MG63 (cell line): Measurements from ENCODE around the gene GPX4. TPM values are rescaled to one million over a fixed set of nuclear protein-coding genes. Genes with fewer than 3 reads are reported as not detected.

ENCODE experiments used
- DNase-seq: peaks from one replicate; pipeline ENCODE4 v3.0.0-alpha.2; 2020
- H3K27me3 ChIP-seq: fragments of 250-450 bp; sonication (Bioruptor Pico); 2 replicates; pipeline ENCODE4 v1.5.1; 2020; ENCODE audit warnings: mild to moderate bottlenecking, moderate library complexity
- H3K36me3 ChIP-seq: fragments of 250-450 bp; sonication (Bioruptor Pico); 2 replicates; pipeline ENCODE4 v1.5.1; 2020; ENCODE audit warnings: mild to moderate bottlenecking, moderate library complexity
- H3K4me3 ChIP-seq: fragments of 250-450 bp; sonication (Bioruptor Pico); 2 replicates; pipeline ENCODE4 v1.5.1; 2020; ENCODE audit warnings: mild to moderate bottlenecking, moderate library complexity
- H3K9me3 ChIP-seq: fragments of 250-450 bp; sonication (Bioruptor Pico); 2 replicates; pipeline ENCODE4 v1.5.1; 2020; ENCODE audit warnings: mild to moderate bottlenecking, moderate library complexity
- total RNA-seq: library from RNA; depleted of rRNA; stranded (reverse); fragments of >200 nt; shearing (Covaris generic); gene quantifications from 2 replicates; pipeline ENCODE4 v1.2.3, GENCODE V29; 2014; ENCODE audit warnings: low replicate concordance; rRNA removed

Gene GPX4, protein sequence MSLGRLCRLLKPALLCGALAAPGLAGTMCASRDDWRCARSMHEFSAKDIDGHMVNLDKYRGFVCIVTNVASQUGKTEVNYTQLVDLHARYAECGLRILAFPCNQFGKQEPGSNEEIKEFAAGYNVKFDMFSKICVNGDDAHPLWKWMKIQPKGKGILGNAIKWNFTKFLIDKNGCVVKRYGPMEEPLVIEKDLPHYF
- total RNA-seq: 293 and 320 TPM in 2 replicates

- Histone ChIP-seq H3K27me3 (no peaks in the 10 kb centered on the region), H3K9me3 (peaks cover 1% of the 10 kb centered on the region; the same call in 1 of the 2 replicates), H3K36me3 (peaks cover 4% of the 10 kb centered on the region), H3K4me3 (peak within 1 kb of the TSS; percentile 62)
- peak; percentile 94 for DNase-seq
These were observed at the start of gene GPX4 for GRCh38 chr19:1103708-1104310. Gene GPX4 (plus strand): TSS chr19:1103994. CDS start chr19:1104044, 50 bp downstream.

- Histone ChIP-seq H3K9me3 (no peaks in the 10 kb centered on the region), H3K27me3 (no peaks in the 10 kb centered on the region), H3K36me3 (no peaks in the 10 kb centered on the region), H3K4me3 (no peak overlapping the region)
- no peak for DNase-seq
These were observed 49.4 kb upstream of the GPX4 start for GRCh38 chr19:1054102-1055027.

DNA sequence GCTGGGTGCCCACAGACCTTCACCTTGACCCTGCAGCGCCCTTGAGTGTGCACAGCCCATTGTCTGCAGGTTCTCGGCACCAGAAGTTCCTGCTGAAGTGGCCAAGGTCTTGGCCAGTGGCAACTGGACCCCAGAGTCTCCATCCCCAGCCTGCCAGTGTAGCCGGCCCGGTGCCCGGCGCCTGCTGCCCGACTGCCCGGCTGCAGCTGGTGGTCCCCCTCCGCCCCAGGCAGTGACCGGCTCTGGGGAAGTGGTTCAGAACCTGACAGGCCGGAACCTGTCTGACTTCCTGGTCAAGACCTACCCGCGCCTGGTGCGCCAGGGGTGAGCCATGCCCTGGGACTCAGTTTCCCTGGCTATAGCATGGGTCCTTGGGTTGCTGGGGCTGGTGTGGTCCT lies 48.8 kb upstream of the GPX4 start:
- Histone ChIP-seq H3K9me3 (no peaks in the 10 kb centered on the region), H3K4me3 (no peak overlapping the region), H3K27me3 (no peaks in the 10 kb centered on the region), H3K36me3 (no peaks in the 10 kb centered on the region)
- DNase-seq: no peak

DNA sequence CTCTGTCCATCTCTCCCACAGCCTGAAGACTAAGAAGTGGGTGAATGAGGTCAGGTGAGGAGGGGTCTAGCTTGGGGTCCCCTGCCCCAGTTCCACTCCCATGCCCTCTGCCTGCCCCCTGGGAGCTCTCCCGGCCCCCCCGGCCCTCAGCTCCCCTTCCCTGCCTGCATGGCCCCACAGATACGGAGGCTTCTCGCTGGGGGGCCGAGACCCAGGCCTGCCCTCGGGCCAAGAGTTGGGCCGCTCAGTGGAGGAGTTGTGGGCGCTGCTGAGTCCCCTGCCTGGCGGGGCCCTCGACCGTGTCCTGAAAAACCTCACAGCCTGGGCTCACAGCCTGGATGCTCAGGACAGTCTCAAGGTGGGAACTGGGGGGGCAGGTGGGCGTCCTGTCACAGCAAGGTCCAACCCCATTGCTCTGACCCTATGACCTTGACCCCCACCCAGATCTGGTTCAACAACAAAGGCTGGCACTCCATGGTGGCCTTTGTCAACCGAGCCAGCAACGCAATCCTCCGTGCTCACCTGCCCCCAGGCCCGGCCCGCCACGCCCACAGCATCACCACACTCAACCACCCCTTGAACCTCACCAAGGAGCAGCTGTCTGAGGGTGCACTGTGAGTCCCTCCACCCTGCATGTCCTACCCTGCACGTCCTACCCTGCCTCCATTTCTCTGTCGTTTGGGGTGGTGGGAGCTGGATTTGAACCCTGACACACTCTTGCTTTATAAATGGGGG lies 47.7 kb upstream of the GPX4 start:
- no peak for DNase-seq
- no peaks in the 10 kb centered on the region for H3K27me3 ChIP-seq
- no peaks in the 10 kb centered on the region for H3K9me3 ChIP-seq
- no peaks in the 10 kb centered on the region for H3K36me3 ChIP-seq
- no peak overlapping the region for H3K4me3 ChIP-seq

DNA sequence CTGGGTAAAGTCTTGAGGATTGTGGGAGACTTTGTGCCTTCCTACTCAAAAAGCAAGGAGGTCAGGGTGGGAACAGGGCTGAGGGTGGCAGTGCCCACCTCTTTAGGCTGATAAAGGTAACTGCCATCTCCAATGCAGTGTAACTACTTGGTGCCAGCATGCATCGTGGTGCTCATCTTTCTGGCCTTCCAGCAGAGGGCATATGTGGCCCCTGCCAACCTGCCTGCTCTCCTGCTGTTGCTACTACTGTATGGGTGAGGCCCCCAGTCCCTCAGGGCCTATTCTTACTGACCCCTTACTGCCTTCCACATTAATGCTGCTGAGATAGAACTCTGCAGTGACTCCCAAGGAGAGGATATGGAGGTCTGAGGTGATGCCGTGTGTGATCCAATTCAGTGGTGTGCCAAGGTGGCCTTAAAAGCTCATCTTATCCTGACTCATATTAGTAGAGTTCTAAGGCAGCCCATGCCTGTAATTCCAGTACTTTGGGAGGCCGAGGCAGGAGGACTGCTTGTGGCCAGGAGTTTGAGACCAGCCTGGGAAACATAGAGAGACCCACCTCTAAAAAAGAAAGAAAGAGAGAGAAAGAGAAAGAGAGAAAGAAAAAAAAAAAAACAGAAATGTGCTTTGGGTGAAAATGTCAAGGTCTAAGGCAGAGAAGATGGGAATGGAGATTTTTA lies 46.5 kb upstream of the GPX4 start:
- Histone ChIP-seq H3K36me3 (no peaks in the 10 kb centered on the region), H3K27me3 (no peaks in the 10 kb centered on the region), H3K4me3 (no peak overlapping the region), H3K9me3 (no peaks in the 10 kb centered on the region)
- peak; percentile 42 for DNase-seq

DNA sequence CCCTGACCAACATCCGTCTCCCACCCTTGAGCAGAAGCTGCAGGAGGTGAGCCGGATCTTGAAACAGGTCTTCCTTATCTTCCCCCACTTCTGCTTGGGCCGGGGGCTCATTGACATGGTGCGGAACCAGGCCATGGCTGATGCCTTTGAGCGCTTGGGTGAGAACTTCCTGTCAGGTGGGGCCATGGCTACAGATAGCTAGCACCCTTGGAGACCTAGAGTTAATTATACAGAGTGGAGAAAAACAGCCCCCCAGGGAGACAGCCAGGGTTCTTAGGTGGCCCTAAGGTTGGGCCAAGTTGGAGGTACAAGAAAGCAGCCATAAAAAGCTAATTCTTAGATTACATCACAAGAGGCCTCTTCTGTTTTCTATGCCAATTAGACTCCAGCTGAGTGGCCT lies 45.7 kb upstream of the GPX4 start:
- Histone ChIP-seq H3K36me3 (no peaks in the 10 kb centered on the region), H3K9me3 (no peaks in the 10 kb centered on the region), H3K4me3 (no peak overlapping the region), H3K27me3 (no peaks in the 10 kb centered on the region)
- no peak for DNase-seq

DNA sequence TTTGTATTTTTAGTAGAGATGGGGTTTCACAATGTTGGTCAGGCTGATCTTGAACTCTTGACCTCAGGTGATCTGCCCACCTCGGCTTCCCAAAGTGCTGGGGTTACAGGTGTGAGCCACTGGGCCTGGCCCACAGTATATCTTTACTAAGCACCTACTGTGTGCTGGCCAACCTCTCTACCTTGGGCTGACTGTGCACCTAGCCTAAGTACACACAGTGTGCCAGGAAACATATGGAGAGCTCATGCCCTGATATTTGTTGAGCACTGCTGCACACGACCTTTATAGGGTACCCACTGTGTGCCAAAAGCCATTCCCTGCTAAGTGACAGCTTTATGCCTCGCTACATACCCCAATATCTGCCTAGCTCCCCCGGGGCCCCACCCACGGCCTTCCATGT lies 43.1 kb upstream of the GPX4 start:
- Histone ChIP-seq H3K27me3 (no peaks in the 10 kb centered on the region), H3K9me3 (no peaks in the 10 kb centered on the region), H3K36me3 (no peaks in the 10 kb centered on the region), H3K4me3 (no peak overlapping the region)
- no peak for DNase-seq

DNA sequence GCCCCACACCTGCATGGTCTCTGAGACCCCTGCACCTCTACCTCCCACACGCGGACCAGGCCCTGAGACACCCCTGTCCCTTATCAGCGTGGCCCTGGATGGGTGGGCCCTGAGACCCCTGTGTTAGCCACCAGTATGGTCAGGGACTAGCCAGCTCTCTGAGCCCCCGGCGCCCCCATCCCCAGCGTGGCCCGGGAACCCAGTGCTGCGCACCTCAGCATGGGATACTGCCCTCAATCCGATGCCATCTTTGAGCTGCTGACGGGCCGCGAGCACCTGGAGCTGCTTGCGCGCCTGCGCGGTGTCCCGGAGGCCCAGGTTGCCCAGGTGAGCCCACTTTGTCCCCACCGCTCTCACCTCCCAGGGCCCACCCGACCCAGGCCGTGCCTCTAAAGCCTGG lies 41.8 kb upstream of the GPX4 start:
- no peaks in the 10 kb centered on the region for H3K27me3 ChIP-seq
- no peaks in the 10 kb centered on the region for H3K36me3 ChIP-seq
- DNase-seq: no peak
- no peak overlapping the region for H3K4me3 ChIP-seq
- H3K9me3 ChIP-seq: no peaks in the 10 kb centered on the region

- no peak for DNase-seq
- no peaks in the 10 kb centered on the region for H3K9me3 ChIP-seq
- H3K36me3 ChIP-seq: no peaks in the 10 kb centered on the region
- no peak overlapping the region for H3K4me3 ChIP-seq
- H3K27me3 ChIP-seq: no peaks in the 10 kb centered on the region
These were observed 41.3 kb upstream of the GPX4 start for GRCh38 chr19:1062387-1063029.

GRCh38 chr19:1063030-1063908 lies 40.5 kb upstream of the GPX4 start:
- Histone ChIP-seq H3K4me3 (no peak overlapping the region), H3K27me3 (no peaks in the 10 kb centered on the region), H3K9me3 (no peaks in the 10 kb centered on the region), H3K36me3 (no peaks in the 10 kb centered on the region)
- DNase-seq: peak; percentile 20

DNA sequence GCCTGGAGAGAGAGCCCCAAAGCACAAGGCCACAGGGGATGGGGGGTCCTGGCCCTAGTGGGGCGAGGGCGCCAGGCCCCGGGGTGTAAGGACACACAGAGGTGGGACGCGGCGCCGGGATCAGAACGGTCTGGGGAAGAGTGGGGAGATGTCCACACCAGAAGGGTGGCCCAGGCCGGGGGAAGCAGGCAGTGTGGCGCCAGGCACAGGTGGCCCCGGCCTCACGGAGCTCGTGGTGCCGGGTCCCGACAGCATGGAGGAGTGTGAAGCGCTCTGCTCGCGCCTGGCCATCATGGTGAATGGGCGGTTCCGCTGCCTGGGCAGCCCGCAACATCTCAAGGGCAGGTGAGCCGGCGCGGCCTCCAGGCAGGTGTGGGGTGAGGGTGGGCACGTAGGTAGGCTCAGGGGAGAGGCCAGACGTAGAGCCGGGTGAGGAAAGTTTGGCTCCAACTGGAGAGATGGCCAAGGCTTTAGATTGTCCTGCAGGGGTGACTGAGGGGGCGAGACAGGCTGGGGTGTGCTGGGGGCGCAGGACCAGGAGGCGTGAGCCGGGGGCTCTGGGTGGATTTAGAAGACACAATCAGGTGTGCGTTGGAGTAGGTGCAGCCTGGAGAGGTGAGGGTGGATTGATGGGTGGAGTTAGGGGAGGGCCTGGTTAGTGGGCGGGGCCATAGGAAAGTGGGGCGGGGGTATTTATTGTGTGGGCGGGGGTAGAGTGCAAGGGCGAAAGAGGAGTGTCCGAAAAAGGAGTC lies 39.7 kb upstream of the GPX4 start:
- H3K9me3 ChIP-seq: no peaks in the 10 kb centered on the region
- no peaks in the 10 kb centered on the region for H3K36me3 ChIP-seq
- no peak for DNase-seq
- H3K4me3 ChIP-seq: no peak overlapping the region
- H3K27me3 ChIP-seq: no peaks in the 10 kb centered on the region

DNA sequence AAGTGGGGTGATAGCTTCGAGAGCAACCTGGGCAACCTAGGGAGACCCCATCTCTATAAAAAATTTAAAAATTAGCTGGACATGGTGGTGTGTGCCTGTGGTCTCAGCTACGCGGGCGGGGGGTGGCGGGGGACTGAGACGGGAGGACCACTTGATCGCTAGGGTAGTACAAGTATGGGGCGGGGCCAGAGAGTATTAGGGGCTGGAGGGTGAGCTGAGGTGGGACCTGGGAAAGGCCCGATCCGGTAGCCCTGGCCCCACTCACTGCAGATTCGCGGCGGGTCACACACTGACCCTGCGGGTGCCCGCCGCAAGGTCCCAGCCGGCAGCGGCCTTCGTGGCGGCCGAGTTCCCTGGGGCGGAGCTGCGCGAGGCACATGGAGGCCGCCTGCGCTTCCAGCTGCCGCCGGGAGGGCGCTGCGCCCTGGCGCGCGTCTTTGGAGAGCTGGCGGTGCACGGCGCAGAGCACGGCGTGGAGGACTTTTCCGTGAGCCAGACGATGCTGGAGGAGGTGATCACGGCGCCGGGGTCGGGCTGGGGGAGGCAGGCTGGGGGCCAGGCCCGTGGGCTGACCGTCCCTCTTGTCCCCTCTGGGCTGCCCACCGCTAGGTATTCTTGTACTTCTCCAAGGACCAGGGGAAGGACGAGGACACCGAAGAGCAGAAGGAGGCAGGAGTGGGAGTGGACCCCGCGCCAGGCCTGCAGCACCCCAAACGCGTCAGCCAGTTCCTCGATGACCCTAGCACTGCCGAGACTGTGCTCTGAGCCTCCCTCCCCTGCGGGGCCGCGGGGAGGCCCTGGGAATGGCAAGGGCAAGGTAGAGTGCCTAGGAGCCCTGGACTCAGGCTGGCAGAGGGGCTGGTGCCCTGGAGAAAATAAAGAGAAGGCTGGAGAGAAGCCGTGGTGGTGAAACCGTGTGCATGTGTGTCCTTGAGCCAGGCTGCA lies 38.9 kb upstream of the GPX4 start:
- Histone ChIP-seq H3K9me3 (no peaks in the 10 kb centered on the region), H3K27me3 (no peaks in the 10 kb centered on the region), H3K4me3 (no peak overlapping the region), H3K36me3 (no peaks in the 10 kb centered on the region)
- DNase-seq: peak; percentile 66

GRCh38 chr19:1065606-1066109 lies 38.1 kb upstream of the GPX4 start:
- no peaks in the 10 kb centered on the region for H3K27me3 ChIP-seq

More at GRCh38 chr19:1065606-1066109, 38.1 kb upstream of the GPX4 start:
- Histone ChIP-seq H3K4me3 (no peak overlapping the region), H3K9me3 (no peaks in the 10 kb centered on the region), H3K36me3 (no peaks in the 10 kb centered on the region)
- DNase-seq: no peak
